GM18951 (cell line): Measurements from ENCODE around the gene CNTFR.

Experiments
- POLR2A ChIP-seq: IDR thresholded peaks from 4 replicates; pipeline ENCODE4 v1.6.1; 2011; ENCODE audit warnings: mild to moderate bottlenecking; ENCODE audit not compliant: insufficient read length, insufficient read depth; ENCODE audit errors: extremely low read depth
- in situ Hi-C: fragments of 300-500 bp; cut with MboI; formaldehyde crosslinking; loops from one replicate; pipeline ENCODE4 v1.12.0; 2022; ENCODE audit warnings: low sequenced_read_pairs, mixed read lengths, inconsistent platforms; ENCODE audit not compliant: unreplicated experiment

CNTFR gene

DNA sequence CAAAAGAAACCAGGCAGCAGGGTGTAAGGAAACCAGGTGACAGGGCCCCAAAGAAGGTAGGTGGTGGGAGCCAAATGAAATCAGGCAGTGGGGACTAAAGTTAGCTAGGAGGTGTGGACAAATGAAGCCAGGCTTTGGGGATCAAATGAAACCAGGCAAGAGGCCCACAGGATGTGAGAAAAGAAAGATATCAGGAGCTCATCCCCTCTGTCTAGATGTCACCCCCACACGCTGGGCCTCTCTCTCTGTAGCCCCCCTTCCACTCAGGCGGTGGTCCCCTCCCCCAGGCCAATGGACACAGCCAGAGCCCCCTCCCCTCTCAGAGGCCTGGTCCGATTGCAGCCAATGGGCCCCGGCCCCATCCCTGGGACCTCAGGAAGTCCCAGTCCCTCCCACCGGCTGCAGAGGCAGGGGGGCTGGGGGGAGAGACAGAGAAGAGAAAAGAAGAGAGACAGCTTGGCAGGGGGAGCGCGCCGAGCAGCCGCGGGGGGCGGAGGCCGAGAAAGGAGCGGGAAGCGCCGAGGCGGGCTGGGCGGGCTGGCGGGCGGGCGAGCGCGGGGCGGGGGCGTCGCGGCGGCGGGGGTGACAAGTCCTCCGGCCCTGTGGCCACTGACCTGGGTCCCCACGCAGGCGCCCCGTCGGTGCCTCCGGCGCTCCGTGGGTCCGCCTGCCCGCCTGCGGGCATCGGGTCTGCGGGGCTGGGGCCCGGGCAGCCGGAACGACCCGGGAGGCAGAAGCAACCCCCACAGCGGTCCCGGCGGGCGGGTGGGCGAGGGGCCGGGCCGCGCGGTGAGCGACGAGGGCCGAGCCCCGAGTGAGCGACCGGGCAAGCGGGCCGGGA is 11.9 kb downstream of the CNTFR start:
- TF ChIP-seq POLR2A: no peak
- in situ Hi-C loops: no loop called here

DNA sequence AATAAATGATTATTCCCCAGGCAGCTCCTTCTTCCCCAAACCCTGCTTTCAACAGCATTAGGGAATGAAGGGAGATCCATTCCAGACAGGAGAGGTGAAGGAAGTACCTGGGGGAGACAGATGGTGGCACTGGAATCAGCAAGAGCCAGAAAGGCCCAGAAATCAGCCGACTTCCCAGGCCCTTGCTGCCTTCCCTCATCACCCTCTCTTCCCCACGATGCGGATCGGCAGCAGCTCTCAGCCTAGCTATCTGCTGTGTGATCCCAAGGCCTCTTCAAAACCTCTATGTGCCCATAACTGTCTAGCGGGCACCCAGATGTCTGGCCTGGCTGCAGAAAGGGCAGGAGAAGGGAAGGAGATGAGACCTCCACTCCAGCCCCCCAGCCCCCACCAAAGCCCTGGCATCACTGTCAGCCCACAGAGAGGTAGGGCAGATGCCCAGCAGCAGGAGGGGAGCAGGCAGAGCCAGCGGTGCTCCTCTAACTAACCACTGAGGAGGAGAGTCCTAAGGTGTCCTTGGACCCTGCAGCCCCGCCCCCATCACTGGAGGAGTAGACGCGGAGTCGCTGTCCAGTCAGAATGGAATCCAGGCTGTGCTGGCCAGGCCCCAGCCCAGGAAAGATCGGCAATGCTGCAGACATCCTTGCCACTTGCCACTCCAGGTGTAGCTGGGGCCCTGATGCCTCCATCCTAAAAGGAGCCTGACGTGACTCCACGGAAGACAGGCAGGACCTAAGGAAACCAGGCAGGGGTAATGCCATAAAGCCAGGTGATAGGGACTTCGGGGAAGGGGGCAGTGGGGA is 12.7 kb downstream of the CNTFR start:
- in situ Hi-C loops: no loop called here

DNA sequence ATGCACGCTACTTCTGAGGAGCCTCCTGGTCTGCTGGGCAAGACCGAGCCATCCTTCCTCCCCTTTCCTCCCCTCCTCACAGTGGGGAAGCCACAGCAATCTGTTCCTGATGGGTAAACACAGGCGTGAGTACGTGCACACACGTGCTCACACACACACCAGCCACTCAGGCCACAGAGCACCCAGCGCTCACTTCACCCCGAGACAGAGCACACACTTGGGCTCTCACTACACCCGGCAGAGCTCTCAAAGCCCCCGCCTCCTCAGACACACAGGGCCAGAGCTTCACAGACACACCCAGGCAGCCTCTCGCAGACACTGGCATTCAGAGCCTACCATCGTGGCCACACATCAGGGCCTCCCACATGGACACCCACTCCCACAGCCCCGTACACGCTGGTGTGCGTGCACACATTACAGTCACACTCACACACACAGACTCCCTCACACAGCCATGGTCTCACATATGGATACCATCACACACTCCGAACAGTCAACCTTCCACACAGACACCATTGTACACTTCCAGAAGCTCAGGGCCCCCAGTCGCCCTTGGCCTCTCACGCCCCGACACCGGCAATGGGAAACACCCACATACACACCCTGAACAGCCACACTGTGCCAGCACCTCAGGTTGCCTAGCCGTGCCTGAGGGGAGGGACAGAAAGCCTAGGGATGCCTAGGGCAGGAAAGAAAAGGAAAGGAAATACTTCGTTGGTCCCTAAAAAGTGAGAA is 13.5 kb downstream of the CNTFR start:
- TF ChIP-seq POLR2A: no peak
- in situ Hi-C loops: no loop called here

More for the DNA sequence above, 12.7 kb downstream of the CNTFR start:
- no peak for TF ChIP-seq POLR2A

DNA sequence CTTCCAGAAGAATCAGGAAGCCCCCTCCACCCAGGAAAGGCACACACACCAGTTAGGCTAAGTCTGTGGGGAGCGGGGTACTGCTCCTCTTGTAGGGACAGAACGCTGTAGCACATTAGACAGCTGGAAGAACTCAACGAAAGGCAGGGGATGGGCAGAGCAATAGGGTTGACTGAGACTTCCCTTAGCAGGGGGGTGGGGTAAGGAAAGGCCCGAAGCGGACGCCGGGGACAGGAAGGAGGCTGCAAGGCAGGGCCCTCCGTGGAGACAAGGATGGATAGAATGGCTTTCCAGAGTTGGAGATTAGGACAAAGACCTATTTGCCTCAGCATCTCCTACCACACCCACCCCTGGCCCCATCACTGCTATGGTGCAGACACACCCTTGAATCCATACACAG is 14.3 kb downstream of the CNTFR start:
- in situ Hi-C loops: no loop called here
- TF ChIP-seq POLR2A: no peak

DNA sequence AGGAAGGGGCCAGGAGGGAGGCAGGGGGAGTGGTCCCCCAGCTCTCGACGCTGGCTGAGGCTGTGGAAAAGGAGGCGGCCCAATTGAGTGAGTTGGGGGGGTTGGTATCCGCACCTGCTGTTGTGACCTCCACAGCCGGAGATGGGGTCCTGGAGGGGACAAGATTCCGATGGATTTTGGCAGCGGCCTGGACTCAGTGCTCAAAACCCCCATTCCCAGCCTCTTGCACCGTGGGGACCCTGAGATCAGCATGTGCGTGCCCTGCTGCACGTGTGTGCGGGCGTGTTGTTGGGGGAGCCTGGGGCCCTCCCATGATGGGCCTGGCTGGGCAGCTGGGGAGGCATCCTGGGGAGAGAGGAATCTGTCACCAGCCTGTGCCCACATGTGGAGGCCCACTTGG is 15.0 kb downstream of the CNTFR start:
- no peak for TF ChIP-seq POLR2A
- in situ Hi-C loops: no loop called here

DNA sequence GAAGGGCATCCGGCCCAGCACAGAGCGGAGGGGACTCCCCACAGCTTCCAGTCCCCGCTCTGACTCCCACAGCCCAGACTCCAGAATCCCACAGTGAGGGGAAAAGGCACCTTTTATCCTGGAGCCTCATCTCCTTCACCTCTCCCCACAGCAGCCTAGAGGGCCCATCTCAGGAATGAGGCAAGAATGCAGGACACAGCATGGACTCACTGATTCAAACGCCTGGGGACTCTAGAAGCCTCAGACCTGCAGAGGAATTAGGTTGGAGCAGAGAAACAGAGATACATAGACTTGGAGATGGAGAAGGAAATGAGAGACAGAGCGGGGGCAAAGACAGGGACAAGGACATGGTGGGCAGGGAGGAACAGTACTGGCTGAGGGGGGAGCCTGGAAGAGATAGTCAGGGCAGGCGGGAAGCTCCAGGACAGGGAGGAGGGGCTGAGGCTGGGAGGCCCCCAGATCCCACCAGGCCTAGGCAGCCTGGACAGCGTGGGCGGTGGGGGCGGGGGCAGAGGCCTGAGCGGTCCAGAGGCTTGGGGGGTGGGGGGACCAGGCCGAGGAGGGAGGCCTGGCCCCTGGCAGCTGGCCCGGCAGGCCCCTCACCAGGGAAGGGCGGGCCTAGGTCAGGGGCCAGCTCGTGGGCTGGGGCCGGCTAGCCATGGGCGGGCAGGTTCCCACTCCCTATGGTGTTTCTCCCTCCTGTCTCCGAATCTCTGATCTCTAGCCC is 15.8 kb downstream of the CNTFR start:
- no peak for TF ChIP-seq POLR2A
- in situ Hi-C loops: no loop called here

DNA sequence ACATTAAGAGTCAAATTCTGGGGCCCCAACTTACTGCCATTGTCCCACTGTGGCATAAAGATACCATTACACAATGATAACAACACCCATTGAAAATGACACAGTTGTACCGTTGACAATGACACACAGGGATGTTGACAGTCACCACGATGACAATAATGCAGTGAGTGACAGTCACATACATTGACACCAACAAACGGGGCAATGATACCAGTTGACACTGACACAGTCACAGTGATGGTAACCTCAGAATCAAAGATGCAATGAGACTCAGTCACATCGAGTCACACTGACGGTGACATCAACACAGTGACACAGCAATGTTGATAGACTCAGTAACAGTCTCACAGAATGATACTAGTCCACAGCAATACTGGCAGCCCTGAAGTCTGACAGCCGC is 16.9 kb downstream of the CNTFR start:
- no peak for TF ChIP-seq POLR2A
- in situ Hi-C loops: no loop called here

DNA sequence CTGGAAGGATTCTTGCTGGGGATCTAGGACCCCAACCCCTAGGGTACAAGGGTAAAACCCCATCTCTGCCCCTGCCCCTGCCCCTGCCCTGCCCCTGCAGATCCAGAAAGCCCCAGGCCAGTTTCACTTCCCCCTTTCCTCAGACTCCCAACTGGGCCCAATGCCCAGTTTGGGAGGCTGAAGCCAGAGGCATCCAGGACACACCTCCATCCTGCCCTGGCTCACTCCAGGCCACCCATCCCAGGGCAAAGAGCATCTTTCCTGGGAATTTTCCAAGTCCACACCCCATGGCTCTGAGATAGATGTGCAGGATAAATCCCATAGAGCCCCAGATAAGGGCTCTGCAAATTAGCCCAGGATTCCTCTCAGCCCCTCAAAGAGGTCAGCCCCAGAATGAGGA is 17.4 kb downstream of the CNTFR start:
- TF ChIP-seq POLR2A: no peak
- in situ Hi-C loops: no loop called here

DNA sequence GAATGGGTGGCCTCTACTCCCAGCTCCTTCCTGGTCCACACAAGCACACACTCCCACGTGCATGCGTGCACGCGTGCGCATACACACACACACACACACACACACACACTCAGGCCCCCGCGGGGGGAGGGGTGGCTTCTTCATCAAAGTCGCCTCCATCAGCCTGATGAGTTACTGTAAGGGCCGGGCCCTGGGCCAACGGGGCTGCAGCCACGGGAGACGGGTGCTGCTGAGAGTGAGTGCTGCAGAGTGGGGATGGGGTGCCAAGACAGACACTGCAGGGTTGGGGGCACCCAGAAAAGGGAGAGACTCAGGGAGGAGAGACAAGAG is 18.1 kb downstream of the CNTFR start:
- in situ Hi-C loops: no loop called here
- TF ChIP-seq POLR2A: no peak

DNA sequence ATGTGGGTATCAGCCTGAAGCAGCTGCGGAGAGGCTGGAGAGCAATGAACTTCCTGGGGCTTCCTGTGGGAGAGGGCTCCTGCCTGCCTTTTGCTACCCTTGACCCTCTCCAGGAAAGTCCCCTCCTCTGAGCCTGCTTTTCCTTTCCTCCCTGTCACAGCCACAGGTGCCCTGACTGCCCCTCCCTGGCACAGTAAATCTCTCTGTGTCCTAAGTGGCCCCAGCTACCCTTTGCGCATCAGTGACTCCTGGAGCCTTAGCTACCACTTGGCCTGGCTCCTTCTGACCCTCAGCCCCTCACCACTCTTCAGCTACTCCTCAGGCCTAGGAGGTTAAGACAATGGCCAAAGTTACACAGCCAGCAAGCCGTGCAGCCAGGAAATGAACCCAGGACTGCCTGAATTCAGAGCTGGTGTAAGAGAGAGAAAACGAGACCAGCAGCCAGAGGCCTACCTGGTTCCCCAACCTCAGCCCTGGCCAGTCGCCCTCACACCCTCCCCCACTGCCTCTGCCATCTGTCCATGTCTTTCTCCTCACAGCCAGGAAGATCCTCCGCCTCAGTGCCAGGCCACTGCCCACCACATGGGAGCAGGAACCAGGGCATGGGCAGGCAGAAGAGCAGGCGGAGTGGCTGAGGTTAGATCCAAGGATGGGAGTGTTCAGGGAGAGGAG is 18.6 kb downstream of the CNTFR start:
- no peak for TF ChIP-seq POLR2A
- in situ Hi-C loops: no loop called here

DNA sequence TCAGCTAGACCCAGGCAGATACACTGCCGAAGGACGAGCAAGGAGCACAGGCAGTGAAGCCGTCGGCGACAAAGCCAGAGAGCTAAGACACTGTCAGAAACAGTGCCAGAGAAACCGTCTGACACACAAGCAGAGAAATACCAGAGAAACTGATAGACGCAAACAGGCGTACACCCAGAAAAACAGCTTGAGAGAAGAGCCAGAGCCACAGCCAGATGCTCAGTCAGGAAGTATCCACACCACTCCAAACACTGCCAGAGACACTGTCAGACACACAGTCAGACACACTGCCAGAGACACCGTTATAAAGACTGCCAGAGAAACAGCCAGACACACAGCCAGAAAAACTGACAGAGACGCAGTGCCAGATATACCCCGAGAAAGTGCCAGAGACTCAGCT is 19.1 kb downstream of the CNTFR start:
- in situ Hi-C loops: no loop called here
- no peak for TF ChIP-seq POLR2A

DNA sequence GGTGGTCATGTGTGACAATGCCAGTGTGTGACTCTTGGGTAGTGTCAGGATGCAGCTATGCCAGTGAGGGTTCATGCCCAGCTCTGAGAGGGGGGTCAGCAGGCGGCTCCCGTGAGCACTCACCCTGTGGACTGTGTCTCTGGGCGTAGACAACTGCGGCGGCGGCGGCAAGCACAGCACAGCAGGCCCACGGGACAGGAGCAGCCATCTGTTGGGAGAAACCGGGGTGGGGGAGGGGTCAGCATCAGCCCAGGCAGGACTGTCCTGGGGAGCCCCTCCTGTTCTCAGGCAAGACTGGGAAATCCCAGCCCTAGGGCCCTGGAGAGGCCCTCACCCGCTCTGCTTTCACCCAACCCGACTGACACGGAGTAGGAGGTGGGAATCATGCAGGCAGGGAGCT is 20.8 kb downstream of the CNTFR start:
- in situ Hi-C loops: no loop called here
- TF ChIP-seq POLR2A: no peak
